UCSD-AML1 (cell line): Measurements from ENCODE around the gene POMT2.
"Not testable (repeated sequence)": the region's sequence is repeated elsewhere in the genome, so short reads cannot be mapped to it uniquely, and the experiment has no call there.

Source experiments
- DNase-seq: peaks from one replicate; lab custom pipeline; 2025; ENCODE audit not compliant: unreplicated experiment; lab: John Stamatoyannopoulos, UW

The POMT2 gene, protein sequence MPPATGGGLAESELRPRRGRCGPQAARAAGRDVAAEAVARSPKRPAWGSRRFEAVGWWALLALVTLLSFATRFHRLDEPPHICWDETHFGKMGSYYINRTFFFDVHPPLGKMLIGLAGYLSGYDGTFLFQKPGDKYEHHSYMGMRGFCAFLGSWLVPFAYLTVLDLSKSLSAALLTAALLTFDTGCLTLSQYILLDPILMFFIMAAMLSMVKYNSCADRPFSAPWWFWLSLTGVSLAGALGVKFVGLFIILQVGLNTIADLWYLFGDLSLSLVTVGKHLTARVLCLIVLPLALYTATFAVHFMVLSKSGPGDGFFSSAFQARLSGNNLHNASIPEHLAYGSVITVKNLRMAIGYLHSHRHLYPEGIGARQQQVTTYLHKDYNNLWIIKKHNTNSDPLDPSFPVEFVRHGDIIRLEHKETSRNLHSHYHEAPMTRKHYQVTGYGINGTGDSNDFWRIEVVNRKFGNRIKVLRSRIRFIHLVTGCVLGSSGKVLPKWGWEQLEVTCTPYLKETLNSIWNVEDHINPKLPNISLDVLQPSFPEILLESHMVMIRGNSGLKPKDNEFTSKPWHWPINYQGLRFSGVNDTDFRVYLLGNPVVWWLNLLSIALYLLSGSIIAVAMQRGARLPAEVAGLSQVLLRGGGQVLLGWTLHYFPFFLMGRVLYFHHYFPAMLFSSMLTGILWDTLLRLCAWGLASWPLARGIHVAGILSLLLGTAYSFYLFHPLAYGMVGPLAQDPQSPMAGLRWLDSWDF

DNA sequence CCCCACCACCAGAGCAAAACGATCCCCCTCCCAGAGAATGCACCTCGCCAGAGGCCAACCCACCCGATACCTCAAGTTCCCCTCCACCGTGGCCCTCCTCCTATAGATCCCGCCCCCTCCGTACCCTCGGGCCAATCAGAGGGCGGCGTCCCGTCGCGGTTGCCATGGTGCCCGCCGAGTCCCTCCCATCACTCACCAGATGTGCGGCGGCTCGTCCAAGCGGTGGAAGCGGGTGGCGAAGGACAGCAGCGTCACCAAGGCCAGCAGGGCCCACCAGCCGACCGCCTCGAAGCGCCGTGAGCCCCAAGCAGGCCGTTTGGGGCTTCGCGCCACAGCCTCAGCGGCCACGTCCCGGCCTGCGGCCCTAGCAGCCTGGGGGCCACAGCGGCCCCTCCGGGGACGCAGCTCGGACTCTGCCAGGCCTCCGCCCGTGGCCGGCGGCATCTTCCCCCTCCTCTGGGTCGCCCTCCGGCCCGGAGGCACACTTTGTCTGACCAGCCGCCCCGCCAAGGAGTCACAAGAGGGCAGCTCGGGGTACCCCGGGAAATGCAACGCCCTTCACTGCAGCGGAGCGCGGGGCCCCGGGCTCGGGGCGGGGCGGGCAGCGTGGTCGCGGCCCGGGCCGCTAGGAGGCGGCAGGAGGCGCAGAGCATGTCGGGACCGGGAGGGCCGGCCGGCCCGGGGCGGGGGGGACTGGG lies at the start of gene POMT2:
Gene POMT2 (minus strand): TSS at position 646 of the 698 bp plus-strand sequence. CDS start 202 bp downstream, at position 444.
- DNase-seq = peak; percentile 90

GRCh38 chr14:77369285-77369684 lies 48.6 kb upstream of the POMT2 start:
- peak; percentile 14 for DNase-seq

GRCh38 chr14:77364146-77364545 lies 43.5 kb upstream of the POMT2 start:
- DNase-seq = no peak

DNA sequence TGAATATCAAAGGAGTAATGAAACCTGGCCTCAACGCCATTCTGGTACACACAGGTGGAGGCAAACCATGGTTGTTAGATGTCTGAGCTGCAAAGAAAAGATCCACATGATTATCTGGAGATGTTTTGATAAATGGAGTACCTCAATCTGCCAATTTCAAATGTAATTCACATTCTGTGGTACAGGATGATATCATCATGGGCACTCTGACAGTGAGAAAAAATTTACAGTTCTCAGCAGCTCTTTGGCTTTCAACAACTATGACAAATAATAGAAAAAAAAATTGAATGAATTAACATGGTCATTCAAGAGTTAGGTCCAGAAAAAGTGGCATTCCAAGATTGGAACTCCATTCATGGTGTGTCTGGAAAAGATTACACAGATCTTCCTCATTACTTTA lies 38.9 kb upstream of the POMT2 start:
- DNase-seq = no peak

GRCh38 chr14:77356899-77357298 lies 36.2 kb upstream of the POMT2 start:
- DNase-seq = no peak

- no peak for DNase-seq
These were observed 35.1 kb upstream of the POMT2 start for GRCh38 chr14:77355811-77356210.

- no peak for DNase-seq
These were observed 32.9 kb upstream of the POMT2 start for GRCh38 chr14:77353469-77354141.

DNA sequence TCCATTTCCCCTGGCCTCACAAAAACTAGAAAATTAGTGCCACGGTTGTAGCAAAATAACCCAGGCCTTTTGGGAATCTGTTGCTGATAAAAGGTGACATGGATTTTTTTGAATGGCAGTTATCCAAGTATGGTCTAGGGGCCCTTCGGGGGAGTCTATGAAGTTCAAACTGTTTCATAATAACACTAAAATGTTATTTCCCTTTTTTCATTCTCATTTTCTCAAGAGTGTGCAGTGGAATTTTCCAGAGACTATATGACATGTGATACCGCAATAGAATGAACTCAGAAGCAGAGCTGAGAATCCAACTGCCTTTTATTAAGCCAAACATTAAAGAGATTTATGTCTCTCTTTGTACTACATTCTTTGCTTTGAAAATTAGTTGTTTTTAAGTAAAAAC lies 27.1 kb upstream of the POMT2 start:
- DNase-seq = no peak

- no peak for DNase-seq
These were observed 25.8 kb upstream of the POMT2 start for GRCh38 chr14:77346495-77346894.

DNA sequence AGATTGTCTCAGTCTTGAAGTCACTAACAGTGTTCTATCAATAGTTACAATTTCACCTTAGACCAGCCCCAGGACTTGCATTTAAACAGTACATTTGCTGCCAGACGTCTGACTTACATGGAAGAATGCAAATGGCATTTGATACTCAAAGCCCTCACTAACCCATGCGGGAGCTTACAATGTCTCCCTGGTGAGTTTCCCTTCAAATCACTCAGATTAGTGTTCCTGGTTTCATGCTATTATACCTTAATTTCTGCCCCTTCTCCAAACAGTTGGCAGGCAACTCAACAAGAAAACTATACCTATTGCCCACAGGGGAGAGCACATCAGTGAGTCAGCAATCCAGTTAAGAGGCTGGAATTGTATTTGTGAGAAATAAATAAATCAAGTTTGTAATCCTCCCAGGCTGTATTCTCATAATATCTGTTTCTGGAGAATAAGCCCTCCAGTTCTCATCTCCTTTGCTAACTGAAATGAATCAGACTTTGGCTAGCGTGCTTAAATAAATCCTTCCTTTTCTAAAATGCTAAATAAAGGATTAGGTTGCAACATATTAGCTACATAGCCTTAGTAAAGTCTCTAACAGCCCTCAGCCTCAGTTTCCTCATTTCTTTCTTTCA lies 23.8 kb upstream of the POMT2 start:
- DNase-seq = no peak

DNA sequence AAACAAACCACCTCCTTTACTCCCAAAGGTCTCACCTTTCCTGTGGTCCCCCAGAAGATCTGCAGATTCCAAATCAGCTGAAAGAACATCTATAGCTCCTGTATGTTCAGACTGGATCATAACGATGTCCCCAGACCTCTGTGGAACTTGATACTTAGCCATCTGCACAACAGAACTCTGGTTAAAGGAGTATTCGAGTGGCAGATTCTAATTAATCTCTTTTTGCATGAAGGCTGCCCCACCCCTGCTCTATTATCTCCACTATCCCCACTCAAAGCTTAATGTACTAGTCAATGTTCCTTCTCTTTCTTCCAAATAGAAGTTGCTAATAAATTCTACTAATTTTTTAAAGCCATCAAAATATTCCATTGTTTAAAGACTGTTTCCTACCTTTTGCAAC lies 23.0 kb upstream of the POMT2 start:
- no peak for DNase-seq

DNA sequence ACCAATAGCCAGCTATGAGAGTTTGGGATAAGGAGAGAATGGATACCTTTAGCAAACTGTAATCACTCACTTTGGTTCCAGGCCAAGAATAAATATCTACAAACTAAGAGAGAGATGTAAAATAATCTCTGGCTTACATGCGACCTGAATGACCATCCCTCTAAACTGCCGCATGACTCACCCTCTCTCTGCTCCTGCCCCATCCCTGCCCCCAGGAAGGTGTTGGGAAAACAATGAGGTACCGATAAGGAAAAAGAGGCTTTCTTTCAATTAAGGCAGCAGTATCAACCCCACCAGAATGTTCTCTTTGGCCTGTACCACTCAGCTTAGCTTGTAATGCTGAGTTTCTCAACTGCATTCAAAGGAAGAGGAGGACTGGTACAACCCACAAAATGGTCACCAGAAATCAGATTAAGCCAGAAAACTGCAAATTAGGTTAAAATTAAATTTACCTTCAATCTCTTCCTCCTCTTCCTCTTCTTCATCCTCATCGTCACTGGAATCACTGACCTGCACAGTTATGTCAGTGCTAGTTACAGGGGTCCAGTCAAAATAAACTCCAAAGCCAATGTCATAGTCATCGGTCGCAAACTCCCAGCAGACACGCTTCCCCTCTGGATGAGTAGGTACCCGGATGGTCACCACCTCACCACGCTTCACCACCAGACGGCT lies 22.2 kb upstream of the POMT2 start:
- no peak for DNase-seq

DNA sequence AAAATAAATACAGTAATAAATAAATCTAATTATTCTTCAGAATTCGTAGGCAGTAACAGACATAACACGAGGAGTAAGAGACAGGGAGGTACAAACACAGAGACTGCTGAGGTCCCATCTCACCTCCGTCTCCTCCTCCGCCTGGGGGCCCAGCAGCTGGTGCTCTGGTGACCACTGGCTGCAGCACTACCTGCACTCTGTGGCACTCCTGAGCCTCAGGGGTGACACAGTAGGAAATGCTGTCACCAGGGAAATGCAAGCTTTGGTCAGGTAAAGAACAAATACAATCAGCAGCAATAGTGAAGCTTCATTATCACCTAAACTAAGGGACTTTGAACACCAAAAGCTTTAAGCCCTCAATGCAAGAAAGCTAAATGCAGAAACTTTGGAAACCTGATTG lies 19.7 kb upstream of the POMT2 start:
- DNase-seq = no peak

GRCh38 chr14:77339407-77339806 lies 18.7 kb upstream of the POMT2 start:
- no peak for DNase-seq

GRCh38 chr14:77338302-77338701 lies 17.6 kb upstream of the POMT2 start:
- DNase-seq = no peak

- DNase-seq = no peak
These were observed 17.2 kb upstream of the POMT2 start for GRCh38 chr14:77337880-77338279.

GRCh38 chr14:77337255-77337654 lies 16.6 kb upstream of the POMT2 start:
- DNase-seq = not testable (repeated sequence)

GRCh38 chr14:77335576-77335975 lies 14.9 kb upstream of the POMT2 start:
- DNase-seq = no peak

- DNase-seq = no peak
These were observed 9.2 kb upstream of the POMT2 start for GRCh38 chr14:77329872-77330271.

- no peak for DNase-seq
These were observed 6.4 kb upstream of the POMT2 start for GRCh38 chr14:77327111-77327510.
